ENCODE results near the gene PDIA6.
"Not testable (repeated sequence)": the region's sequence is repeated elsewhere in the genome, so short reads cannot be mapped to it uniquely, and the experiment has no call there.

The PDIA6 gene

GRCh38 chr2:10784719-10785118 is 27.9 kb downstream of the PDIA6 start:
- TF ChIP-seq CTCF (conservative IDR thresholded peaks at IDR 0.05): no peak
- no peak for TF ChIP-seq ZFX (IDR thresholded peaks at IDR 0.05)
- H3K27ac ChIP-seq: no peak overlapping the region

DNA sequence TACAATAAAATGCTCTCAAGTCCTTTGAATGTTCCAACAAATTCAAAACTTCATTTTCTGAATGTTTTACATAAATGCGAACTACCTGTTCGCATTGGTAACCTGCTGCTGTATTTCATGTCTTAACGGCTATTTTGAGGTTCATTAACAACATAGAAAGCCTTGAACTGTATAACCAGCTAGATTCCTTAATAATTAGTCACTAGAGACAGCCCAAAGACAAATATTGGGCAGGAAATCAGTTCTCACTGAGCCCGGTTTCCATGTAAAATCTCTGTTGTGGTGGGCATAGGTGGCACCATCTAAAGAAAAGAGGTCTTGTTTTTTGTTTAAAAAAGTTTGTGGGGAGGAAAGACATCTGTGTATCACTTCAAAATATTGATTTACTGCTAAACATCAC is 29.2 kb downstream of the PDIA6 start:
- no peak overlapping the region for H3K27ac ChIP-seq
- TF ChIP-seq ZFX (IDR thresholded peaks at IDR 0.05) (no peak), CTCF (conservative IDR thresholded peaks at IDR 0.05) (no peak)

GRCh38 chr2:10781746-10782145 is 30.8 kb downstream of the PDIA6 start:
- H3K27ac ChIP-seq: no peak overlapping the region
- TF ChIP-seq CTCF (conservative IDR thresholded peaks at IDR 0.05): no peak

GRCh38 chr2:10780821-10781220 is 31.8 kb downstream of the PDIA6 start:
- not testable (repeated sequence) for H3K27ac ChIP-seq

DNA sequence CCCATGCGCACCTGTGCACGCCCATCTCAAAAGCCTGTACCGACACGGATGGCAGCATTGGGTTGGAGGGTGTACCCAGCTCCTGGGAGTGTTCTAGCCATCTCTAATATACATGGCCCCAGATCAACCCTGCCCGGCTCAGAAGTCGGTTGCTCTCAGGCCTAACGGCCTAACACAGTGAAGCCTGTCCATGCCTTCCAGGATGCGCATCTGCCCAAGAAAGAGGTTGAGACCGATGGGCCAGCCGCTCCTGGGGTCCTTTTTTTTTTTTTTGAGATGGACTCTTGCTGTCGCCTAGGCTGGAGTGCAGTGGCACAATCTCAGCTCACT is 32.1 kb downstream of the PDIA6 start:
- H3K27ac ChIP-seq: no peak overlapping the region

GRCh38 chr2:10779776-10780490 is 32.7 kb downstream of the PDIA6 start:
- H3K27ac ChIP-seq: no peak overlapping the region
- TF ChIP-seq ZFX (IDR thresholded peaks at IDR 0.05) (no peak), CTCF (conservative IDR thresholded peaks at IDR 0.05) (no peak)

More for the DNA sequence above, 32.1 kb downstream of the PDIA6 start:
- TF ChIP-seq ZFX (IDR thresholded peaks at IDR 0.05): no peak
- TF ChIP-seq CTCF (conservative IDR thresholded peaks at IDR 0.05): no peak

GRCh38 chr2:10778724-10779115 is 33.9 kb downstream of the PDIA6 start:
- H3K27ac ChIP-seq: no peak overlapping the region
- TF ChIP-seq CTCF (conservative IDR thresholded peaks at IDR 0.05): no peak
